Measurements from ENCODE around the gene SIX2. TPM values are rescaled to one million over a fixed set of nuclear protein-coding genes. Genes with fewer than 3 reads are reported as not detected.

The SIX2 gene
- total RNA-seq, 1 experiment from 2014 or later = 0.51 TPM

GRCh38 chr2:44979581-44979980 lies 29.7 kb downstream of the SIX2 start:
- CTCF ChIA-PET = interaction anchor here (0.6 kb wide), 1 partner anchor 663 kb away, joined by 4 read pairs; no protein-coding TSS in a partner anchor
- POLR2A ChIA-PET = no interaction called here

GRCh38 chr2:44975571-44976450 lies 33.4 kb downstream of the SIX2 start:
- no TSS peak for BruUV-seq (replicated peaks)
- ATAC-seq (no peak), DNase-seq (ENCODE audit: low read depth, low spot score) (no peak)
- no peak overlapping the region for H3K4me3 ChIP-seq (ENCODE audit: low read depth in 2 of 2, low read length in 2 of 2)
- H3K27ac ChIP-seq (ENCODE audit: low read length) = no peak overlapping the region
- H3K36me3 ChIP-seq (ENCODE audit: control insufficient read depth, insufficient read depth, low read length) = no peaks in the 10 kb centered on the region
- peaks cover 5% of the 10 kb centered on the region for H3K27me3 ChIP-seq (ENCODE audit: control insufficient read depth, insufficient read depth, low read length)
- TF ChIP-seq SIN3A (IDR thresholded peaks at IDR 0.05; ENCODE audit: borderline replicate concordance, insufficient read depth, low read depth, low read length) = no peak
- no peak for TF ChIP-seq POLR2AphosphoS5 (IDR thresholded peaks at IDR 0.05; ENCODE audit: low read depth, low read length)
- no peak for TF ChIP-seq TCF7L2 (IDR thresholded peaks at IDR 0.05; ENCODE audit: low read depth, low read length)
- TF ChIP-seq, protein P1, sequence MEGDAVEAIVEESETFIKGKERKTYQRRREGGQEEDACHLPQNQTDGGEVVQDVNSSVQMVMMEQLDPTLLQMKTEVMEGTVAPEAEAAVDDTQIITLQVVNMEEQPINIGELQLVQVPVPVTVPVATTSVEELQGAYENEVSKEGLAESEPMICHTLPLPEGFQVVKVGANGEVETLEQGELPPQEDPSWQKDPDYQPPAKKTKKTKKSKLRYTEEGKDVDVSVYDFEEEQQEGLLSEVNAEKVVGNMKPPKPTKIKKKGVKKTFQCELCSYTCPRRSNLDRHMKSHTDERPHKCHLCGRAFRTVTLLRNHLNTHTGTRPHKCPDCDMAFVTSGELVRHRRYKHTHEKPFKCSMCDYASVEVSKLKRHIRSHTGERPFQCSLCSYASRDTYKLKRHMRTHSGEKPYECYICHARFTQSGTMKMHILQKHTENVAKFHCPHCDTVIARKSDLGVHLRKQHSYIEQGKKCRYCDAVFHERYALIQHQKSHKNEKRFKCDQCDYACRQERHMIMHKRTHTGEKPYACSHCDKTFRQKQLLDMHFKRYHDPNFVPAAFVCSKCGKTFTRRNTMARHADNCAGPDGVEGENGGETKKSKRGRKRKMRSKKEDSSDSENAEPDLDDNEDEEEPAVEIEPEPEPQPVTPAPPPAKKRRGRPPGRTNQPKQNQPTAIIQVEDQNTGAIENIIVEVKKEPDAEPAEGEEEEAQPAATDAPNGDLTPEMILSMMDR (IDR thresholded peaks at IDR 0.05) = no peak
- TF ChIP-seq, protein P2, sequence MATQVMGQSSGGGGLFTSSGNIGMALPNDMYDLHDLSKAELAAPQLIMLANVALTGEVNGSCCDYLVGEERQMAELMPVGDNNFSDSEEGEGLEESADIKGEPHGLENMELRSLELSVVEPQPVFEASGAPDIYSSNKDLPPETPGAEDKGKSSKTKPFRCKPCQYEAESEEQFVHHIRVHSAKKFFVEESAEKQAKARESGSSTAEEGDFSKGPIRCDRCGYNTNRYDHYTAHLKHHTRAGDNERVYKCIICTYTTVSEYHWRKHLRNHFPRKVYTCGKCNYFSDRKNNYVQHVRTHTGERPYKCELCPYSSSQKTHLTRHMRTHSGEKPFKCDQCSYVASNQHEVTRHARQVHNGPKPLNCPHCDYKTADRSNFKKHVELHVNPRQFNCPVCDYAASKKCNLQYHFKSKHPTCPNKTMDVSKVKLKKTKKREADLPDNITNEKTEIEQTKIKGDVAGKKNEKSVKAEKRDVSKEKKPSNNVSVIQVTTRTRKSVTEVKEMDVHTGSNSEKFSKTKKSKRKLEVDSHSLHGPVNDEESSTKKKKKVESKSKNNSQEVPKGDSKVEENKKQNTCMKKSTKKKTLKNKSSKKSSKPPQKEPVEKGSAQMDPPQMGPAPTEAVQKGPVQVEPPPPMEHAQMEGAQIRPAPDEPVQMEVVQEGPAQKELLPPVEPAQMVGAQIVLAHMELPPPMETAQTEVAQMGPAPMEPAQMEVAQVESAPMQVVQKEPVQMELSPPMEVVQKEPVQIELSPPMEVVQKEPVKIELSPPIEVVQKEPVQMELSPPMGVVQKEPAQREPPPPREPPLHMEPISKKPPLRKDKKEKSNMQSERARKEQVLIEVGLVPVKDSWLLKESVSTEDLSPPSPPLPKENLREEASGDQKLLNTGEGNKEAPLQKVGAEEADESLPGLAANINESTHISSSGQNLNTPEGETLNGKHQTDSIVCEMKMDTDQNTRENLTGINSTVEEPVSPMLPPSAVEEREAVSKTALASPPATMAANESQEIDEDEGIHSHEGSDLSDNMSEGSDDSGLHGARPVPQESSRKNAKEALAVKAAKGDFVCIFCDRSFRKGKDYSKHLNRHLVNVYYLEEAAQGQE (IDR thresholded peaks at IDR 0.05; ENCODE audit: insufficient read depth in 1 of 2, low read depth in 2 of 2, low read length in 1 of 2) = no peak
- peaks cover 5% of the 10 kb centered on the region; the same call in 1 of the 2 replicates for H3K4me1 ChIP-seq (ENCODE audit: control insufficient read depth, insufficient read depth, low read length)
- in situ Hi-C loops (cut with HindIII; ENCODE audit: low pct_unique_long_range_greater_than_20kb, low sequenced_read_pairs) = no loop called here
- intact Hi-C loops (cut with micrococcal nuclease; ENCODE audit: unreplicated experiment) = no loop called here
- no peaks in the 10 kb centered on the region for H3K9me3 ChIP-seq (ENCODE audit: control insufficient read depth, insufficient read depth, low read depth, low read length)
- ChIA-PET CTCF (interaction anchor here (0.5 kb wide), 1 partner anchor 207 kb away, joined by 7 read pairs; no protein-coding TSS in a partner anchor), POLR2A (no interaction called here)

More at GRCh38 chr2:44979581-44979980, 29.7 kb downstream of the SIX2 start:
- Histone ChIP-seq H3K9me3 (ENCODE audit: control insufficient read depth, insufficient read depth, low read depth, low read length) (no peaks in the 10 kb centered on the region), H3K4me1 (ENCODE audit: control insufficient read depth, insufficient read depth, low read length) (no peaks in the 10 kb centered on the region), H3K27ac (ENCODE audit: low read length) (no peak overlapping the region), H3K36me3 (ENCODE audit: control insufficient read depth, insufficient read depth, low read length) (no peaks in the 10 kb centered on the region), H3K4me3 (ENCODE audit: low read depth in 2 of 2, low read length in 2 of 2) (no peak overlapping the region), H3K27me3 (ENCODE audit: control insufficient read depth, insufficient read depth, low read length) (peaks cover 3% of the 10 kb centered on the region; the same call in 1 of the 2 replicates)
- no TSS peak for BruUV-seq (replicated peaks)
- DNase-seq (ENCODE audit: low read depth, low spot score) (no peak), ATAC-seq (no peak)
- intact Hi-C loops (cut with micrococcal nuclease; ENCODE audit: unreplicated experiment) = no loop called here
- in situ Hi-C loops (cut with HindIII; ENCODE audit: low pct_unique_long_range_greater_than_20kb, low sequenced_read_pairs) = no loop called here
- TF ChIP-seq, protein P2 (IDR thresholded peaks at IDR 0.05; ENCODE audit: insufficient read depth in 1 of 2, low read depth in 2 of 2, low read length in 1 of 2) = no peak
- no peak for TF ChIP-seq SIN3A (IDR thresholded peaks at IDR 0.05; ENCODE audit: borderline replicate concordance, insufficient read depth, low read depth, low read length)
- no peak for TF ChIP-seq TCF7L2 (IDR thresholded peaks at IDR 0.05; ENCODE audit: low read depth, low read length)
- TF ChIP-seq, protein P1 (IDR thresholded peaks at IDR 0.05) = no peak
- no peak for TF ChIP-seq POLR2AphosphoS5 (IDR thresholded peaks at IDR 0.05; ENCODE audit: low read depth, low read length)
